Measurements from ENCODE around the gene PSIP1.
"Not testable (repeated sequence)": the region's sequence is repeated elsewhere in the genome, so short reads cannot be mapped to it uniquely, and the experiment has no call there.

PSIP1 gene

GRCh38 chr9:15510789-15511575, at the start of gene PSIP1:
TSS of gene PSIP1 (minus strand) at chr9:15510970. CDS start at chr9:15510188, 782 bp downstream.
- peak; percentile 79 for DNase-seq (ENCODE audit: low read depth)

GRCh38 chr9:15553528-15553898, 42.7 kb upstream of the PSIP1 start:
- no peak for DNase-seq (ENCODE audit: low read depth)

GRCh38 chr9:15552636-15553527, 42.1 kb upstream of the PSIP1 start, which contains the start of gene CCDC171:
TSS of gene CCDC171 (plus strand) at chr9:15553043. CDS start at chr9:15564089, 11,046 bp downstream.
- peak; percentile 81 for DNase-seq (ENCODE audit: low read depth)

GRCh38 chr9:15549611-15550010, 38.8 kb upstream of the PSIP1 start:
- DNase-seq (ENCODE audit: low read depth) = no peak

GRCh38 chr9:15543047-15543813, 32.5 kb upstream of the PSIP1 start:
- no peak for DNase-seq (ENCODE audit: low read depth)

- no peak for DNase-seq (ENCODE audit: low read depth)
Measured at GRCh38 chr9:15542624-15543023, 31.9 kb upstream of the PSIP1 start.

- DNase-seq (ENCODE audit: low read depth) = no peak
Measured at GRCh38 chr9:15541872-15542271, 31.1 kb upstream of the PSIP1 start.

- no peak for DNase-seq (ENCODE audit: low read depth)
Measured at GRCh38 chr9:15531380-15531779, 20.6 kb upstream of the PSIP1 start.

GRCh38 chr9:15529566-15530324, 19.0 kb upstream of the PSIP1 start:
- no peak for DNase-seq (ENCODE audit: low read depth)

- DNase-seq (ENCODE audit: low read depth) = not testable (repeated sequence)
Measured at GRCh38 chr9:15527035-15527434, 16.3 kb upstream of the PSIP1 start.

- DNase-seq (ENCODE audit: low read depth) = no peak
Measured at GRCh38 chr9:15525958-15526357, 15.2 kb upstream of the PSIP1 start.

- DNase-seq (ENCODE audit: low read depth) = no peak
Measured at GRCh38 chr9:15524845-15525455, 14.2 kb upstream of the PSIP1 start.

GRCh38 chr9:15522130-15522755, 11.5 kb upstream of the PSIP1 start:
- no peak for DNase-seq (ENCODE audit: low read depth)

GRCh38 chr9:15521254-15521653, 10.5 kb upstream of the PSIP1 start:
- no peak for DNase-seq (ENCODE audit: low read depth)

- DNase-seq (ENCODE audit: low read depth) = no peak
Measured at GRCh38 chr9:15519831-15520230, 9.1 kb upstream of the PSIP1 start.

GRCh38 chr9:15513335-15513734, 2.6 kb upstream of the PSIP1 start:
- no peak for DNase-seq (ENCODE audit: low read depth)

- DNase-seq (ENCODE audit: low read depth) = no peak
Measured at GRCh38 chr9:15512889-15513288, 2.1 kb upstream of the PSIP1 start.

GRCh38 chr9:15512204-15512603, 1.4 kb upstream of the PSIP1 start:
- DNase-seq (ENCODE audit: low read depth) = no peak

GRCh38 chr9:15509931-15510788, 610 bp downstream of the PSIP1 start:
- peak; percentile 44 for DNase-seq (ENCODE audit: low read depth)

- no peak for DNase-seq (ENCODE audit: low read depth)
Measured at GRCh38 chr9:15505921-15506320, 4.8 kb downstream of the PSIP1 start.
